Measurements from ENCODE around the gene CEP85L. TPM values are rescaled to one million over a fixed set of nuclear protein-coding genes. Genes with fewer than 3 reads are reported as not detected.

The CEP85L gene
- total and polyA plus RNA-seq, 2 experiments from 2014 or later: 9.1 to 10.1 TPM

- no peak for TF ChIP-seq REST (IDR thresholded peaks at IDR 0.05; ENCODE audit: unreplicated experiment)
- TF ChIP-seq JUNB (IDR thresholded peaks at IDR 0.05; ENCODE audit: unreplicated experiment): no peak
- no peak for TF ChIP-seq STAT1 (IDR thresholded peaks at IDR 0.05; ENCODE audit: unreplicated experiment)
- no peak for TF ChIP-seq NANOG (IDR thresholded peaks at IDR 0.05; ENCODE audit: borderline replicate concordance)
- TF ChIP-seq POLR2AphosphoS5 (IDR thresholded peaks at IDR 0.05; ENCODE audit: low read depth): no peak
- no peak for TF ChIP-seq EZH2 (IDR thresholded peaks at IDR 0.05; ENCODE audit: low read depth, unreplicated experiment)
- TF ChIP-seq, protein P1, sequence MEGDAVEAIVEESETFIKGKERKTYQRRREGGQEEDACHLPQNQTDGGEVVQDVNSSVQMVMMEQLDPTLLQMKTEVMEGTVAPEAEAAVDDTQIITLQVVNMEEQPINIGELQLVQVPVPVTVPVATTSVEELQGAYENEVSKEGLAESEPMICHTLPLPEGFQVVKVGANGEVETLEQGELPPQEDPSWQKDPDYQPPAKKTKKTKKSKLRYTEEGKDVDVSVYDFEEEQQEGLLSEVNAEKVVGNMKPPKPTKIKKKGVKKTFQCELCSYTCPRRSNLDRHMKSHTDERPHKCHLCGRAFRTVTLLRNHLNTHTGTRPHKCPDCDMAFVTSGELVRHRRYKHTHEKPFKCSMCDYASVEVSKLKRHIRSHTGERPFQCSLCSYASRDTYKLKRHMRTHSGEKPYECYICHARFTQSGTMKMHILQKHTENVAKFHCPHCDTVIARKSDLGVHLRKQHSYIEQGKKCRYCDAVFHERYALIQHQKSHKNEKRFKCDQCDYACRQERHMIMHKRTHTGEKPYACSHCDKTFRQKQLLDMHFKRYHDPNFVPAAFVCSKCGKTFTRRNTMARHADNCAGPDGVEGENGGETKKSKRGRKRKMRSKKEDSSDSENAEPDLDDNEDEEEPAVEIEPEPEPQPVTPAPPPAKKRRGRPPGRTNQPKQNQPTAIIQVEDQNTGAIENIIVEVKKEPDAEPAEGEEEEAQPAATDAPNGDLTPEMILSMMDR (conservative IDR thresholded peaks at IDR 0.05; ENCODE audit: low read depth in 2 of 2): no peak
- no peak for TF ChIP-seq EZH2phosphoT487 (IDR thresholded peaks at IDR 0.05; ENCODE audit: unreplicated experiment)
These were observed 69.9 kb downstream of the CEP85L start (continued) for GRCh38 chr6:118581489-118581959.

GRCh38 chr6:118580585-118581419 is 70.6 kb downstream of the CEP85L start:
- H3K27me3 Mint-ChIP-seq (ENCODE audit: insufficient read depth, low read depth, poor library complexity): no peaks in the 10 kb centered on the region
- TF ChIP-seq REST (IDR thresholded peaks at IDR 0.05; ENCODE audit: unreplicated experiment): no peak
- TF ChIP-seq, protein P1 (conservative IDR thresholded peaks at IDR 0.05; ENCODE audit: low read depth in 2 of 2): peak; percentile 84 to 86
- Histone ChIP-seq H4K20me1 (replicated peaks; ENCODE audit: insufficient read depth) (0 out of 2 replicates have a peak, but pooled peaks cover 4% of the 10 kb centered on the region), H3K27ac (ENCODE audit: low read depth) (no peak overlapping the region), H3K9me2 (ENCODE audit: insufficient read depth) (no peaks in the 10 kb centered on the region), H2AFZ (no peak overlapping the region), H3K36me3 (ENCODE audit: insufficient read depth) (peaks cover 20% of the 10 kb centered on the region), H3K4me3 (no peak overlapping the region), H3K4me2 (no peak overlapping the region), H3K4me1 (ENCODE audit: insufficient read depth) (no peaks in the 10 kb centered on the region), H3F3A (replicated peaks; ENCODE audit: low read depth) (no peaks in the 10 kb centered on the region), H3K27me3 (ENCODE audit: insufficient read depth) (no peaks in the 10 kb centered on the region), H3K79me2 (replicated peaks; ENCODE audit: insufficient read depth) (no peaks in the 10 kb centered on the region)
- H3K36me3 Mint-ChIP-seq (ENCODE audit: low read depth): peaks cover 49% of the 10 kb centered on the region
- H3K9me3 Mint-ChIP-seq: peaks cover 50% of the 10 kb centered on the region
- no peak overlapping the region for H3K4me3 Mint-ChIP-seq
- ATAC-seq (peak; percentile 99), DNase-seq (ENCODE audit: low spot score) (peak; percentile 88)
- H3K27ac Mint-ChIP-seq: no peak overlapping the region
- H3K4me1 Mint-ChIP-seq: peaks cover 6% of the 10 kb centered on the region; the same call in 2 of the 3 replicates
